Body of pancreas (tissue), 4 donors: ENCODE results near the gene ENO2. TPM values are rescaled to one million over a fixed set of nuclear protein-coding genes. Genes with fewer than 3 reads are reported as not detected.

Source experiments
- ATAC-seq: fragments of 150-250 bp; one replicate; pipeline ENCODE4 v1.9.1; 2016
- DNase-seq, 4 donors: peaks; one replicate each; pipeline ENCODE4 v3.0.0-alpha.2; 2019
- H3K27ac ChIP-seq, 4 donors: fragments of 200-600 bp; sonication (generic); 1 replicate in 3 of 4; 2 replicates in 1 of 4; pipeline versions ENCODE4 v1.5.1 to v1.6.1; 2016 to 2019; ENCODE audit warnings: mild to moderate bottlenecking in 1 of 4, mixed read lengths in 1 of 4, moderate library complexity in 1 of 4
- H3K27me3 ChIP-seq, 2 donors: fragments of 200-600 bp; sonication (generic); one replicate each; pipeline ENCODE4 v1.6.0; 2016; ENCODE audit warnings: mild to moderate bottlenecking in 1 of 2
- H3K36me3 ChIP-seq, 2 donors: fragments of 200-600 bp; sonication (generic); replicated peaks in 1 of 2; 2 replicates each; pipeline ENCODE4 v1.5.1; 2016; ENCODE audit warnings: low read depth in 2 of 2; ENCODE audit not compliant: insufficient read depth in 1 of 2
- H3K4me1 ChIP-seq: fragments of 200-600 bp; sonication (generic); one replicate; pipeline ENCODE4 v1.6.0; 2016
- H3K4me3 ChIP-seq, 2 donors: fragments of 200-600 bp; sonication (generic); 1 replicate in 1 of 2; 2 replicates in 1 of 2; pipeline ENCODE4 v1.5.1; 2016 to 2019
- H3K9me3 ChIP-seq, 3 donors: fragments of 200-600 bp; sonication (generic); 1 replicate in 2 of 3; 2 replicates in 1 of 3; pipeline ENCODE4 v1.5.1; 2016
- POLR2A ChIP-seq, 3 donors: fragments of 450-650 bp; IDR thresholded peaks; one replicate each; pipeline ENCODE4 v1.6.1; 2016; ENCODE audit warnings: antibody characterized with exemption in 3 of 3, mild to moderate bottlenecking in 2 of 3
- WGBS, 2 donors: methylation state at CpG; one replicate each; pipeline ENCODE4 v1.1.5; 2017; 5-methylcytosine and 5-hydroxymethylcytosine counted together
- intact Hi-C: fragments of 100-400 bp; cut with DNase I; formaldehyde crosslinking; loops from one replicate; pipeline ENCODE4 v1.15.1; 2023
- total RNA-seq, 2 donors: library from RNA; depleted of rRNA; stranded (reverse); fragments of >200 nt; gene quantifications; one replicate each; pipeline ENCODE4 v1.1.0, GENCODE V29; 2016
- TF ChIP-seq, protein P1 (sequence below), 7 experiments: fragments of 450-650 bp in 4 of 7; fragments of 200-600 bp in 3 of 7; sonication (generic) in 3 of 7; IDR thresholded peaks; one replicate each; pipeline ENCODE4 v1.5.1; 2016 to 2019; ENCODE audit warnings: antibody characterized with exemption in 7 of 7

ENO2 gene
- total RNA-seq, 2 donors from 2014 or later: 4.4 to 11.9 TPM

DNA sequence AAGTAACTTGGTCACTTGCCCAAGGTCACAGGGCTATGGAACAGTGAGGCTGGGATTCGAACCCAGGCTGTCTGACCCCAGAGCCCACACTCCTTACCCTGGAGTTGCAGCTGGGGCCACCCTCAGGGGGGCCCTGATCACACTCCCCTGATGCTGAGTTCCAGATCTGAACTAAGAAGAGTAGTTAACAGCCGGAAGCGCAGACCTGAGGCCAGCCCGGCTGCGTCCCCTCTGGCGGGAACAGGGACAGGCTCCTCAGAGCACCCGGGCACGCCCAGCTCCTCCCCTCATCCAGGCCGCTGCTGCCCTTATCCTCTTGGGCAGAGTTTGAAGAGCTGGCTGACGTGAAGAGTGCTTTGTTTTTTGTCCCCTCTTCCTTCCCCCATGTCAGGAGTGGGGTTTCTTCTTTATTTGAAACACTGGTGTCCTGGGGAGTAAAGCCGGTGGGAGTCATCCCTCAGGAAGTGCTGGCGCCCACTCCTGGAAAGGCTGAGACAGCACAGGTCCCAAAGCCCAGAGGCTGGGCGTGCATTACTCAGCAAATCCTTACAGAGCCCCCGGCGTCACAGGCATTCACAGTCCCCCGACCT is 47.4 kb downstream of the ENO2 start:
- peak; percentile 36 for ATAC-seq
- TF ChIP-seq, protein P1, sequence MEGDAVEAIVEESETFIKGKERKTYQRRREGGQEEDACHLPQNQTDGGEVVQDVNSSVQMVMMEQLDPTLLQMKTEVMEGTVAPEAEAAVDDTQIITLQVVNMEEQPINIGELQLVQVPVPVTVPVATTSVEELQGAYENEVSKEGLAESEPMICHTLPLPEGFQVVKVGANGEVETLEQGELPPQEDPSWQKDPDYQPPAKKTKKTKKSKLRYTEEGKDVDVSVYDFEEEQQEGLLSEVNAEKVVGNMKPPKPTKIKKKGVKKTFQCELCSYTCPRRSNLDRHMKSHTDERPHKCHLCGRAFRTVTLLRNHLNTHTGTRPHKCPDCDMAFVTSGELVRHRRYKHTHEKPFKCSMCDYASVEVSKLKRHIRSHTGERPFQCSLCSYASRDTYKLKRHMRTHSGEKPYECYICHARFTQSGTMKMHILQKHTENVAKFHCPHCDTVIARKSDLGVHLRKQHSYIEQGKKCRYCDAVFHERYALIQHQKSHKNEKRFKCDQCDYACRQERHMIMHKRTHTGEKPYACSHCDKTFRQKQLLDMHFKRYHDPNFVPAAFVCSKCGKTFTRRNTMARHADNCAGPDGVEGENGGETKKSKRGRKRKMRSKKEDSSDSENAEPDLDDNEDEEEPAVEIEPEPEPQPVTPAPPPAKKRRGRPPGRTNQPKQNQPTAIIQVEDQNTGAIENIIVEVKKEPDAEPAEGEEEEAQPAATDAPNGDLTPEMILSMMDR (IDR thresholded peaks at IDR 0.05): peak; percentile 21 to 59 (median 33)
- TF ChIP-seq POLR2A (IDR thresholded peaks at IDR 0.05): no peak
- peaks cover 53% of the 10 kb centered on the region for H3K4me1 ChIP-seq
- WGBS, 2 donors: 2 to 3% methylated on average over 15 to 16 of the region's 16 CpGs
- intact Hi-C loops: no loop called here
- peak overlapping the region; percentile 99 to 100 (median 99) for H3K27ac ChIP-seq
- no peaks in the 10 kb centered on the region for H3K9me3 ChIP-seq
- no peaks in the 10 kb centered on the region for H3K27me3 ChIP-seq
- DNase-seq: peak; percentile 67 to 82 (median 78)
- H3K4me3 ChIP-seq: no peak overlapping the region
- H3K36me3 ChIP-seq: peaks cover 0 to 3% of the 10 kb centered on the region in 2 donors

DNA sequence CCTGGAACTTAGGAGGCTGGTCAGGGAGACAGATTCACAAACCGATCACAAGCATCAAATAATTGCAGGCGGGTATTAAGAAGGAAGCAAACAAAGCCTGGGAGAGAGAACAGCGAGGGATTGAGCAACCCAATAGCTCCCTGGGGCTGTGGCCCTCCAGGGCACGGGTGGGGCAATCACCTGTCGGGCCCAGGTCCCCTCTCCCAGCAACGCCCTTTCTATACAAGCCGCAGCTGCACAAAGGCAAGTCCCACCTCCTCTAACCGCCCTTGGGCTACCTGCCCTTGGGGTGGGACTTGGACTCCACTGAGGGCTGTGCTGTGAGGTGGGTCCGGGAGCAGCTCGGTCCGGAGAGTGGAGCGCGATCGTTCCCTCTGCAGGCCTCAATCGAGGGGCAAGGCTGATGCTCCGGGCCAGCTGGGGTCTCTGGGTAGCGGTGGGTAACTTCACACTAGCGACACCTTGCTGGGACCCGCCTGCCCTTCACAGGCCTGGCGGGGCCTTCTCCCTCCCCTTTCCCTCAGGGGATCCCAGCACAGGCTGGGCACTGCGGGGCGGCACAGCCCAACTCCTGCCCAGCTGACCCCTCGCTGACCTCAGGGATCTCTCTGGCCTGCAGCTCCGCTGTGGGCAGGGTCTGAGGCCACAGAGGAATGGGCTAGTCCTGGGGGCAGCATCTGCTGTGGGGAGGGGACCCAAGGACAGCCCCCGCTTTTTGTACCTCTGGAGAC is 48.1 kb downstream of the ENO2 start:
- ATAC-seq: peak; percentile 60
- H3K4me1 ChIP-seq: peaks cover 60% of the 10 kb centered on the region
- intact Hi-C loops: no loop called here

DNA sequence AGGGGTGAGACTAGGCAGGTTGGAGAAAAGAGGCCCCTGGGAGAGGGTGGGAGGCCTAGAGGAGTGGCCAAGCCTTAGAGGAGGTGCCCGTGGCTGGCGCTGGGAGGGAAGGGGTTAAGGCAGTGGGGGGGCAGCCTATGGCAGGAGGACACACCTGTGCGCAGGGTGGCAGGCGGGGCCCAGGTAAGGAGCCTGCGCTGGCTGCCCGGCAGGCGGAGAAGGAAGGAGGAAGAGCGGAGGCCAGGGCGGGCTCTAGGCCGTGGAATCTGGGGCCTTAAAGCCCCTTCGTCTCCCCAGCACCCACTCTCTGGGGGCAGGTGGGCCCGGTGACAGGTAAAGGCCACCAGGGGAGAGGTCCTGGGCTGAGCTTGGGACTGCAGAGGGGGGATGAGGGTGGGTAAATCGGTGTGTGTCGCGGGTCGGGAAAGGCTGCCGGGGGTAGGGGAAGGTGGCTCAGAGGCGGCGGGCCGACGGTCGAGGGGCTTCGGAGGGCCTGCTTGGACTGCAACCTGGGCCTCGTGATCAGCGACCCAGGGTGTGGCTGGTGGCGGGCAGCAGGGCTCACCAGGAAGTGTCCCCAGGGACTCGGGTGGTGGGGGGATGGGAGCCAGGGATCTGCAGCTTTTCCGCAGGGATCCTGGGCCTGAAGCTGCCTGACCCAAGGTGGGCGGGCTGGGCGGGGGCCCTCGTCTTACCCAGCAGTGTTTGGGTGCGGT is 48.8 kb downstream of the ENO2 start:
- ATAC-seq: peak; percentile 80

More for the DNA sequence above, 48.1 kb downstream of the ENO2 start:
- Histone ChIP-seq H3K9me3 (no peaks in the 10 kb centered on the region), H3K27me3 (no peaks in the 10 kb centered on the region), H3K27ac (peak overlapping the region; percentile 99 to 100 (median 99)), H3K36me3 (peaks cover 0 to 2% of the 10 kb centered on the region in 2 donors), H3K4me3 (peak overlapping the region in 1 of 2 donors; percentile 13)
- TF ChIP-seq, protein P1 (IDR thresholded peaks at IDR 0.05): peak in 2 of 7 experiments; percentile 1 to 9
- TF ChIP-seq POLR2A (IDR thresholded peaks at IDR 0.05): peak; percentile 22 to 75 (median 45)
- WGBS, 2 donors: 7 to 18% methylated on average over 3 to 23 of the region's 25 CpGs
- DNase-seq: peak; percentile 81 to 93 (median 88)

DNA sequence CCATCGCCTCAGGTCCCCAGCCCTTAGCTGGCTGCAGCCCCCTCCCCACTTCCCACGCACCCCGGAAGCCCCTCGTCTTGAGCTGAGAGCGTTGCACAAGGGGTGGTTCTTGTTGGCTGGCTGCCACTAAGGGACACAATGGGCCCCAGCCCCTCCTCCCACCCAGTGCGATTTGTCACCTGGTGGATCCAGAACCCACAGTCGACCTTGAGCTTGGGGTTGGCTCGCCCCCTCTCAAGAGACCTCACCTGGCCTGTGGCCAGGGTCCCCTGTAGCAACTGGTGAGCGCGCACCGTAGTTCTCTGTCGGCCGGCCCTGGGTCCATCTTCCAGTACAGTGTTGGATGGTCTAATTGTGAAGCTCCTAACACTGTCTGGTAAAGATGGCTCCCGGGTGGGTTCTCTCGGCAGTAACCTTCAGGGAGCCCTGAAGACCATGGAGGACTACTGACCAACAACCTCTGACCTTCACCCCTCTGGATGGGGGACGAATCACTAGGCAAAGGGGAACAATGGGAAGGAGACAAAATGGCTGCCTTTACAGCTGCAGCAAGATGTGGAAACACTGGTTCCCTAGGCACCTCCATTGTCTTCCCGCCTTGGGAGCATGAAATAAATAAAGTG is 49.5 kb downstream of the ENO2 start:
- Histone ChIP-seq H3K9me3 (no peaks in the 10 kb centered on the region), H3K4me1 (peaks cover 74% of the 10 kb centered on the region), H3K4me3 (peak overlapping the region; percentile 50 to 92), H3K36me3 (peaks cover 0 to 2% of the 10 kb centered on the region in 2 donors), H3K27me3 (no peaks in the 10 kb centered on the region), H3K27ac (peak overlapping the region; percentile 99 to 100 (median 99))
- TF ChIP-seq POLR2A (IDR thresholded peaks at IDR 0.05): no peak
- TF ChIP-seq, protein P1 (IDR thresholded peaks at IDR 0.05): no peak
- ATAC-seq: no peak
- 9 to 17% methylated on average over 12 to 17 of the region's 17 CpGs for WGBS, 2 donors
- peak; percentile 60 to 73 (median 66) for DNase-seq
- intact Hi-C loops: no loop called here

More for the DNA sequence above, 48.8 kb downstream of the ENO2 start:
- Histone ChIP-seq H3K4me1 (peaks cover 67% of the 10 kb centered on the region), H3K36me3 (peaks cover 0 to 2% of the 10 kb centered on the region in 2 donors), H3K4me3 (peak overlapping the region; percentile 50 to 92), H3K9me3 (no peaks in the 10 kb centered on the region), H3K27ac (peak overlapping the region; percentile 99 to 100 (median 99)), H3K27me3 (no peaks in the 10 kb centered on the region)
- intact Hi-C loops: no loop called here
- peak; percentile 96 to 97 (median 96) for DNase-seq
- WGBS, 2 donors: 13 to 20% methylated on average over 27 to 32 of the region's 32 CpGs
- TF ChIP-seq POLR2A (IDR thresholded peaks at IDR 0.05): peak; percentile 98 to 100 (median 99)
- TF ChIP-seq, protein P1 (IDR thresholded peaks at IDR 0.05): peak in 4 of 7 experiments; percentile 53 to 76 (median 60)
